ENCODE data around the gene CEP170B. TPM values are rescaled to one million over a fixed set of nuclear protein-coding genes. Genes with fewer than 3 reads are reported as not detected.

CEP170B gene
- total and polyA plus RNA-seq, 12 donors: 2.4 to 29.4 (median 18.3) TPM

- no peak overlapping the region for H3K27ac ChIP-seq
- TF ChIP-seq POLR2A (IDR thresholded peaks at IDR 0.05): no peak
- TF ChIP-seq, protein P1, sequence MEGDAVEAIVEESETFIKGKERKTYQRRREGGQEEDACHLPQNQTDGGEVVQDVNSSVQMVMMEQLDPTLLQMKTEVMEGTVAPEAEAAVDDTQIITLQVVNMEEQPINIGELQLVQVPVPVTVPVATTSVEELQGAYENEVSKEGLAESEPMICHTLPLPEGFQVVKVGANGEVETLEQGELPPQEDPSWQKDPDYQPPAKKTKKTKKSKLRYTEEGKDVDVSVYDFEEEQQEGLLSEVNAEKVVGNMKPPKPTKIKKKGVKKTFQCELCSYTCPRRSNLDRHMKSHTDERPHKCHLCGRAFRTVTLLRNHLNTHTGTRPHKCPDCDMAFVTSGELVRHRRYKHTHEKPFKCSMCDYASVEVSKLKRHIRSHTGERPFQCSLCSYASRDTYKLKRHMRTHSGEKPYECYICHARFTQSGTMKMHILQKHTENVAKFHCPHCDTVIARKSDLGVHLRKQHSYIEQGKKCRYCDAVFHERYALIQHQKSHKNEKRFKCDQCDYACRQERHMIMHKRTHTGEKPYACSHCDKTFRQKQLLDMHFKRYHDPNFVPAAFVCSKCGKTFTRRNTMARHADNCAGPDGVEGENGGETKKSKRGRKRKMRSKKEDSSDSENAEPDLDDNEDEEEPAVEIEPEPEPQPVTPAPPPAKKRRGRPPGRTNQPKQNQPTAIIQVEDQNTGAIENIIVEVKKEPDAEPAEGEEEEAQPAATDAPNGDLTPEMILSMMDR (IDR thresholded peaks at IDR 0.05): no peak
- no peaks in the 10 kb centered on the region for H3K9me3 ChIP-seq (replicated peaks in 1 of 3)
- 68 to 92% (median 74%) methylated on average over 5 to 37 of the region's 37 CpGs for WGBS, 4 donors
- no peaks in the 10 kb centered on the region for H3K27me3 ChIP-seq
- no peak overlapping the region for H3K4me3 ChIP-seq
- intact Hi-C loops (cut with DNase I): loop anchor here in 1 of 2 donors (5.0 kb wide), 1 partner anchor 150 kb away; no protein-coding TSS in a partner anchor
- H3K36me3 ChIP-seq (replicated peaks in 1 of 2): no peaks in the 10 kb centered on the region
- H3K4me1 ChIP-seq (replicated peaks in 1 of 2): peaks cover 13 to 15% of the 10 kb centered on the region in 2 donors
- peak in 4 of 7 donors; percentile 7 to 53 (median 20) for DNase-seq
Measured at GRCh38 chr14:104897330-104898194, 32.5 kb downstream of the CEP170B start.

- Histone ChIP-seq H3K27me3 (no peaks in the 10 kb centered on the region), H3K27ac (no peak overlapping the region), H3K4me3 (no peak overlapping the region), H3K9me3 (replicated peaks in 1 of 3) (no peaks in the 10 kb centered on the region), H3K36me3 (replicated peaks in 1 of 2) (no peaks in the 10 kb centered on the region), H3K4me1 (replicated peaks in 1 of 2) (peaks cover 13 to 15% of the 10 kb centered on the region in 2 donors)
- TF ChIP-seq, protein P1 (IDR thresholded peaks at IDR 0.05): no peak
- TF ChIP-seq POLR2A (IDR thresholded peaks at IDR 0.05): no peak
- intact Hi-C loops (cut with DNase I): loop anchor here in 1 of 2 donors (5.0 kb wide), 1 partner anchor 149 kb away; no protein-coding TSS in a partner anchor
- DNase-seq: no peak
- WGBS, 4 donors: 86 to 100% (median 90%) methylated on average over 1 to 7 of the region's 7 CpGs
Measured at GRCh38 chr14:104898195-104898558, 33.1 kb downstream of the CEP170B start.

GRCh38 chr14:104898870-104899510 is 33.9 kb downstream of the CEP170B start:
- Histone ChIP-seq H3K27ac (no peak overlapping the region), H3K9me3 (replicated peaks in 1 of 3) (no peaks in the 10 kb centered on the region), H3K27me3 (no peaks in the 10 kb centered on the region), H3K4me3 (no peak overlapping the region), H3K4me1 (replicated peaks in 1 of 2) (peaks cover 13 to 15% of the 10 kb centered on the region in 2 donors), H3K36me3 (replicated peaks in 1 of 2) (no peaks in the 10 kb centered on the region)
- DNase-seq: no peak
- TF ChIP-seq, protein P1 (IDR thresholded peaks at IDR 0.05): no peak
- TF ChIP-seq POLR2A (IDR thresholded peaks at IDR 0.05): no peak
- 71 to 85% (median 80%) methylated on average over 16 to 24 of the region's 24 CpGs for WGBS, 4 donors
- intact Hi-C loops (cut with DNase I): loop anchor here in 1 of 2 donors (5.0 kb wide), 1 partner anchor 148 kb away; no protein-coding TSS in a partner anchor

- intact Hi-C loops (cut with DNase I): loop anchor here in 1 of 2 donors (5.0 kb wide), 1 partner anchor 148 kb away; no protein-coding TSS in a partner anchor
- WGBS, 4 donors: 38 to 61% (median 42%) methylated on average over 2 of the region's 2 CpGs
- Histone ChIP-seq H3K4me3 (no peak overlapping the region), H3K9me3 (replicated peaks in 1 of 3) (no peaks in the 10 kb centered on the region), H3K27ac (no peak overlapping the region), H3K36me3 (replicated peaks in 1 of 2) (no peaks in the 10 kb centered on the region), H3K27me3 (peaks cover 6% of the 10 kb centered on the region), H3K4me1 (replicated peaks in 1 of 2) (peaks cover 13 to 15% of the 10 kb centered on the region in 2 donors)
- TF ChIP-seq POLR2A (IDR thresholded peaks at IDR 0.05): no peak
- TF ChIP-seq, protein P1 (IDR thresholded peaks at IDR 0.05): no peak
- no peak for DNase-seq
Measured at GRCh38 chr14:104899781-104900180, 34.7 kb downstream of the CEP170B start.
